Activated effector memory CD4-positive, alpha-beta T cell treated with Interleukin-2 at 50 U/mL for 16 hours (primary cell): Measurements from ENCODE around the gene METTL8.
"Not testable (repeated sequence)": the region's sequence is repeated elsewhere in the genome, so short reads cannot be mapped to it uniquely, and the experiment has no call there.

Experiments
- DNase-seq: peaks from one replicate; pipeline ENCODE4 v3.0.0-alpha.2; 2020

METTL8 gene

DNA sequence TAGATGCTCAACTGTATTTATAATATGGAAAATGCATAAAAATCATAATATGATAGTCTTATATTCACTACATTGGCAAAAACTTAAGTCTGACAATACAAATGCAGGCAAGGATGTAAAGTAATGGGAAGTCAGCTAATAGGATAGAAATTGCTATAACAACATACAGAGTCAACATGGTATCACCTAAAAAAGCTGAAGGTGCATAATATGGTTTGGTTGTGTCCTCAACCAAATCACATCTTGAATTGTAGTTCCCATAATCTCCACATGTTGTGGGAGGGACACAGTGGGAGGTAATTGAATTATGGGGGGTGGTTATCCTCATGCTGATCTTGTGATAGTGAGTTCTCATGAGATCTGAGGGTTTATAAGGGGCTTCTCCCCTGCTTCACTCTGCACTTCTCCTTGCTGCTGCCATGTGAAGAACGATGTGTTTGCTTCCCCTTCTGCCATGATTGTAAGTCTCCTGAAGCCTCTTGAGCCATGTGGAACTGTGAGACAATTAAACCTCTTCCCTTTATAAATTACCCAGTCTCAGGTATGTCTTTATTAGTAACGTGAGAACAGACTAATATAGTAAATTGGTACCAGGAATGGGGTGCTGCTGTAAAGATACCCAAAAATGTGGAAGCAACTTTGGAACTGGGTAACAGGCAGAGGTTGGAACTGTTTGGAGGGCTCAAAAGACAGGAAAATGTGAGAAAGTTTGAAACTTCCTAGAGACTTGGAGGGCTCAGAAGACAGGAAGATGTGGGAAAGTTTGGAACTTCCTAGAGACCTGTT lies 10.9 kb downstream of the METTL8 start:
- DNase-seq: not testable (repeated sequence)

DNA sequence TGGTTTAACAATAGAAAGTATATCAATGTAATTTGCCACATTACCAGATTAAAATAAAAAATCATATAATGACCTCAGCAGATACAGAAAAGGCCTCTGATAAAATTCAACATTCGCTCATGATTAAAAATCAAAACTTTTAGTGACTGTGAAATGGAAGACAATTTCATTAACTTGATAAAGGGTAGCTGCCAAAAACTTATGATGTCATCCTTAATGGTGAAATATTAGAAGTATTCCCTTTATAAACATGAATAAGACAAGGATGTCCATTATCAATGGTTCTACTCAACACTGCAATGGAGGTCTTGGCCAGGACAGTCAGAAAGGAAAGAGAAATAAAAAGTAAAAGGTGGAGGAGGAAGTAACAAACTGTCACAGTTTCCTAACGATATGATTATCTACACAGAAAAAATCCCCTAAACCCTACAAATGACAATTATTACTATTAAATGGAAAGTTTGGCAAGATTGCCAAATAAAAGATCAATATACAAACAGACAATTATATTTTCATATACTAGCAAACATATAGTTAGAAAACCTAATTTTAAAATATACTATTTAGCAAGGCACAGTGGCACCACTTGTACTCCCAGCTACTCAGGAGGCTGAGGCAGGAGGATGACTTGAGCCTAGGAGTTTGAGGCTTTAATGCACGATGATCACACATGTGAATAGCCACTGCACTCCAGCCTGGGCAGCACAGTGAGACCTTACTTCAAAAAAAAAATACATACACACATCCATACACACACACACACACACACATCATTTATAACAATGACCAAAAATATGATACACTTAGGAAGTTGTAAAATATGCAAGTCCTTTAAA lies 12.8 kb downstream of the METTL8 start:
- no peak for DNase-seq

- no peak for DNase-seq
Measured at GRCh38 chr2:171419333-171419732, 14.5 kb downstream of the METTL8 start.

- DNase-seq: peak; percentile 63
Measured at GRCh38 chr2:171416009-171416926, 17.5 kb downstream of the METTL8 start.

DNA sequence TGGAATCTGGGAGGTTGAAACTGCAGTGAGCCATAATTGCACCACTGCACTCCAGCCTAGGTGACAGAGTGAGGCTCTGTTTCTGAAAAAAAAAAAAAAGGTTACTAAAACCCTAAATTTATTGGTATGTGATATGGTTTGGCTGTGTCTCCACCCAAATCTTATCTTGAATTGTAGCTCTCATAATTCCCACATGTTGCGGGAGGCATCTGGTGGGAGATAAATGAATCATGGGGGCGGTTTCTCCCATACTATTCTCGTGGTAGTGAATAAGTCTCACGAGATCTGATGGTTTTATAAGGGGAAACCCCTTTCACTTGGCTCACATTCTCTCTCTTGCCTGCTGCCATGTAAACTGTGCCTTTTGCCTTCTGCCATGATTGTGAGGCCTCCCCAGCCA lies 19.1 kb downstream of the METTL8 start:
- DNase-seq: not testable (repeated sequence)

DNA sequence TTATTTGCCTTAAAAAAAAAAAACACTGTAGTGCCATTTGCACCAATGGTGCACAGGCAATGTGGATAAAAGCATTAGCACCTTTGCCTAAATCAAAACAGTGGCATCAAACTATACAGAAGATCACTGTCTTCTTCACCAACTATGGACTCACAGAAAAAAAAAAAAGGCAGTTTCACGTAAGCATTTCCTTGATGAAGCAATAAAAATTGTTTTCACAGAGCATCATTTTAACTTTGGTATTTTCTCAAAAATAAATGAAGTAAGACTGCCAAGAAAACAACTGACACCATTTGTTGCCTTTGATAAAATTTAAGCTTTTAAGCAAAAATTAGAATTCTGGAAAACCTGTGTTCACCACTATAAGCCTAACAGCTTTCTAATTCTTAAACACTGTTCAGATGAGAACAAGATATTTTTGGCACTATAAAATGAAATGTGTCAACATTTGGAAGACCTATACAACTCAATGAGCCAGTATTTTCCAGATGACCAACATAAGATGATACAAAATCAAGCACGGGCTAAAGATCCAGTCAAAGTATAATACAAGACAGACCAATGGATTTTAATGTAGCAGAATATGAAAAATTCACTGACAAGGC lies 21.1 kb downstream of the METTL8 start:
- no peak for DNase-seq

GRCh38 chr2:171411791-171412483 lies 21.9 kb downstream of the METTL8 start:
- DNase-seq: no peak

DNA sequence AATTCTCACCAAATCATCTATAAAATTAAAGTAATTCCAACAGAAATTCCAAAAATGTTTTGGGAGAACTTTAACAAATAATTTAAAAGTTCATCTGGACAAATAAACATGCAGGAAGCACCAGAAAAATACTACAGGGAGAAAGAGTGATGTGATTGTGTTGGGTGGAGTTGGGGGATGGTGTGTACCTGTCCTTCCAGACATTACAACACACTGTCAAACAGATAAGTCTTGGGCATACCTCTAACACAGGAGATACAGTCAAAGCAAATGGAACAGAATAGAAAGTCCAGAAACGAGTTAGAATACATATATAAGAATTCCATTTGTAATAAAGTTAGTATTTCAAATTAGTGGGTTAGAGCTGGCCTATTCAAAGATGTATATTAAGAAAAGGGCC lies 22.6 kb downstream of the METTL8 start:
- no peak for DNase-seq

DNA sequence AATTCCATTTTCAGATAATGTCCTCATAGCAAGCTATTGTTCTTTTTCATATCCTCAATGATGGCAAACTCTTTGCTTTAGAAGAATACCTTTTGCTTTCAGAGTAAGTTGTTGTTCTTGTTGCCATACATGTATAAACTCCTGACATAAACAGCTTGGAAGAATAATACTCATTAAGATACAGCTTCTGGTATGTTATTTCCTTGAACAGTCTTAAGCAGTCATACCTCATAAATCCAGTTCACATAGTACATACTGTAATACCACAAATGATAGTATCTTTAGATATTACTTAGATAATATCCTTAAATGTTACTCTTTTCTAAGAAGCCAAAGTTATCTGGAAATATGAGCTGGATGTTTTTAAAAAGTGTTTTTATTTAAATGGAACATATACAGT lies 23.2 kb downstream of the METTL8 start:
- DNase-seq: no peak

GRCh38 chr2:171410101-171410500 lies 23.7 kb downstream of the METTL8 start:
- DNase-seq: no peak

GRCh38 chr2:171409436-171409971 lies 24.3 kb downstream of the METTL8 start:
- no peak for DNase-seq

DNA sequence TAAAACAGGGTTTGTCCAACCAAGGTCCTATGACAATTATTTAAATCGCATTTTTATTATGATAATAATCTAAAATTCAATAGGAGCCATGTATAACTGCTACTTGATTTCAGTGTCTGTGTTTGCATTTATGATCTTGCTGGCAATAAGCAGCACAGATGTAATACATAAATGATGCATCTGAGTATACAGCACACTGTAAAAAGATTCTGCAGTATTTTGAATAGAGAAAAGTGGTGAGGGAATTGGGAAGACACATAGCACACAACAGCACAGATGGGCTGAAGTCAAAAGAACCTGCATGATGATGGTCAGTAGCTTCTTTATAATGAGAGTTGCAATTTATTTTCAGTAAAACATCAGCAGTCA lies 26.1 kb downstream of the METTL8 start:
- DNase-seq: no peak

DNA sequence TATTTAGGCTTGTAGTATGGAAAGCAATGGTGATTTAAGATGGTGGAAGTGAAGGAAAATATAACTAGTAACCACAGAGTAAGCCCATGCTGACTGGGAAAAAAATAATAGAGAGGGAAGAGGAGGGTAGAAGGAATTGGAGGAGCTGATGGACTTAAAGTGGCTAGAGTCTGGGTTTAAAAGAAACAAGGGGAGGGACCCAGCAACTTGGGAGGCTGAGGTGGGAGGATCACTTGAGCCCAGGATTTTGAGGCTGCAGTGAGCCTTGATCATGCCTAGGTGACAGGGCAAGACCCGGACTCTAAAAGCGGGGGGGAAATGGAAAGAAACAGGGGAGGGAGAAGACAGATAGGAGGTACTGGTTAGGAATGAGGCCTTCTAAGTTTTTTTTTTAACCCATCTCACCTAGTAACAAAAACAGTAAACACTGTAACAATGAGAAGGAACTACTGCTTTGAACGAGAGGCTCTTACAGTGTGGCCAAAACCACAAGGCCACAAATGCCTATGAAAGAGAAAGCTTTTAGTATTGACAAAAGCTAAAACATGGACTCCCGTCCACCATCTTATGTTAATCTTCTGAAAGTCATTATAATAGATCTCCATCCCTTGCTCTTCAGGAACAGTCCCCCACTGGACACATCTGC lies 26.6 kb downstream of the METTL8 start:
- no peak for DNase-seq

- DNase-seq: no peak
Measured at GRCh38 chr2:171406044-171406443, 27.7 kb downstream of the METTL8 start.

DNA sequence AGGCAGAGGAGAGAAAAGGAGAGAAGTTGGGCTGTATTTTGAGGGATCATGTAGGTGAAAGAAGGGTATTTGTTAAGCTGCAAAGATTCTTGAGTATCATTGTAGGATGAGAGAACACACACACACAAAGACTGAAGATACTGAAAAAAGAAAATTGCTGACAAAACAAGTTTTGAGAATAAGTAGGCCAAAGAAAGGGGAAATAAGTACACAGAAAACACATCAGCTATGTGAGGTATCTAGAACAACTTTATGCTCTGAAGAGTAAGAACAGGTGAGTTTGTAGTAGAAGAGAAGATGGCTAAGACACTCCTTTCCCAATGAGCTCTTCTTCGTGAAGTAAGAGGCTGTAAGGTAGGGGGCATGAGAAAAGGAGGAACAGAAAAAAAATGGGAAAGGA lies 28.2 kb downstream of the METTL8 start:
- DNase-seq: no peak

DNA sequence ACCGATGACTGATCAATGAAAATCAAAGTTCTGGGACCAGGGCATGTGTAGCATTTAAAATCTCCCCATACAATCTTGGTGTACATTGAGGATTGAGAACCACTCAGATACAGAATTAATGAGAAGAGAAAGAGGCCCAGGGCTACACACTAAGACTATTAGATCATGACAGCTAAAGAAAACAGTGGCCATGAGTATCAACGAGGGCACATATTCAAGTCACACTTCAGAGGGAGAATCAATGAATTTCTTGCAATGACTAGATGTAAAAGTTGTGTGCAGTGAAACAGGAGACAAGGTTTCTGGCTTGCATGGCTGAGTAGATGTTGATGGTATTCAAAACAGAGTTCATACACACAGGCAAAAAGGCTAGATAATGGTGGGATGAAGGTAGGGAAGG lies 29.1 kb downstream of the METTL8 start:
- no peak for DNase-seq

GRCh38 chr2:171404261-171404660 lies 29.5 kb downstream of the METTL8 start:
- DNase-seq: no peak

DNA sequence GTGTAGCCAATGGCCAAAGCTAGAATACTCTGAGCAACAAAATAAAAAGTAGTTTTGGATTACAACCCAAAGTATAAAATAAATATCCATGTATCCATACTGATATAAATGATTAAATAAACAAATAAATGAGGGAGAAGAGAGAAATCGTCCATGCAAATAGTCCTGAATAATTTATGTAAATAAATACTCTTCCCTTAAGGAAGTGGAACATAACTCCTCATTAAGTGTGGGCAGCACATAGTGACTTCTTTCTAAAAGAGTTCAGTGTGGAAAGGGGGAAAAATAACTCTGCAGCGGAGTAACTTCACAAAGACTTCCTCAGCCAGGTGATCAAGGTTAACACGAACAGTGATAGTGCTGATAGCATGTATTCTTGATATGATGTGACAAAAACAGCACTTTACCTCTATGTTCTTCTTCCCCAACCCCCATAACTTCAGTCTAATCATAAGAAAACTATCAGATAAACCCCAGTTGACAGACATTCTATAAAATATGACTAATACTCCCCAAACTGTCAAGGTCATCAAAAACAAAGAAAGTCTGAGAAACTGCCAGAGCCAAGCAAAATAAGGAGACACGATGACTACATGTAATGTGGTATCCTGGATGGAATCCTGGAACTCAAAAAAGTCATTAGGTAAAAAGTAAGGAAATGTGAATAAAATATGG lies 30.7 kb downstream of the METTL8 start:
- no peak for DNase-seq

- no peak for DNase-seq
Measured at GRCh38 chr2:171401947-171402346, 31.8 kb downstream of the METTL8 start.

DNA sequence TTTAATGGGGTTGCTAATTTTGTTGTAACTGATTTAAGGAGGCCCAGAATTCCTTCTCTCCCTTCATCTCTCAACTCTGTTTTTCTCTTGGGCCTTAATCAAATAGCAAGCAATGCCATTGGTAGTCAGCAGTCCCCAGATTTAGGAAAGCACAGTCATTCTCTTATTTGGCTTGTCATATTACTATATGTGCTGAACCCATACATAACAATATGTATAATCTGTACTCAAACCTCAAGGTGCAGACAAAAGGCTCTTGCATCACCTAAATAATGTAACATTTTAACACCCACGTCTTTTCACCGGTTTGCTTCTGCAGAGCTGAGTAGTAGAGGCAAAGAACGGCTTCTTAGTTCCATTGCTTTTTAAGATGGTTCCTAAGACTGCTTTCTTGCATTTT lies 33.4 kb downstream of the METTL8 start:
- DNase-seq: no peak

DNA sequence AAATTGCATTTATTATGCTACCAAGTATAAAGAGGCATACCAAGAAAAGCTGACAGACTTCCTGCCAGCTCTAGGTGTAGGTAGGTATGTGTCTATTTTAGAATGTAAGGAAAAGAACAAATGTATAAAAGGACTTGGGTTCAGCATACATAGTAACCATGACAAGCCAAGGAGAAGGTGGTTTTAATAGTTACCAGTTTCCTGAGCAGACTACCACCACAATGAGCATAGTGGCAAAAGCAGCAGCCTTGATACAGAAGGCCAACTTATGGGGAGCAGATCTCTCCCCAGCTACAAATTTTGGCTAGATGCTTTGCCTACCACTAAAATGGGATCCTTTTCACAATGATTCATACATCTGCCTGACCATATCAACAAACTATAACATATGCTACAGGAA lies 34.5 kb downstream of the METTL8 start:
- DNase-seq: no peak
